ENCODE measurements around the gene MBD5. TPM values are rescaled to one million over a fixed set of nuclear protein-coding genes. Genes with fewer than 3 reads are reported as not detected.

The MBD5 gene
- total RNA-seq, 2 donors from 2014 or later: 25.5 to 27.6 TPM

GRCh38 chr2:148184976-148185375 lies 164.1 kb downstream of the MBD5 start:
- intact Hi-C loops (cut with DNase I): no loop called here
- ATAC-seq (no peak), DNase-seq (no peak)

- intact Hi-C loops (cut with DNase I): no loop called here
- DNase-seq (no peak), ATAC-seq (no peak)
Measured at GRCh38 chr2:148194882-148195281, 174.0 kb downstream of the MBD5 start.

- ATAC-seq (no peak), DNase-seq (peak; percentile 22)
- intact Hi-C loops (cut with DNase I): no loop called here
Measured at GRCh38 chr2:148201075-148202004, 180.4 kb downstream of the MBD5 start.

DNA sequence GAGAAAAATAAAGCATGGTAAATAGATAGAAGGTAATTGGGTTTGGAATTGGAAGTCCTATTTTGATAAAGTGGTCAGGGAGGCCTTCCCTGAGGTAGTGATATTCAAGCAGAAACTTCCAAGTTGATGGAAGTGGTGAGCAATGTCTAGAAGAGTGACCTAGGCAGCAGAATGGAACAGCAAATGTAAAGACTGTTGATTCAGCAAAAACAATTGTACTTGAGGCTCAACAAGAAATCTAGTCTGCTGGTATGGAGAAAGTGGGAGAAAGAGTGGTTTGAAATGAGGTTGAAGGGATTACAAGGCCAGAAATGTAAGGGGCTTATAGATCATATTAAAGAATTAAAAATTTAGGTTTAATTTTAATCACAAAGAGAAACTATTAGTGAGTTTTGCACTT lies 181.3 kb downstream of the MBD5 start:
- DNase-seq (no peak), ATAC-seq (no peak)
- intact Hi-C loops (cut with DNase I): no loop called here

- DNase-seq (no peak), ATAC-seq (no peak)
- intact Hi-C loops (cut with DNase I): no loop called here
Measured at GRCh38 chr2:148207111-148207510, 186.2 kb downstream of the MBD5 start.

DNA sequence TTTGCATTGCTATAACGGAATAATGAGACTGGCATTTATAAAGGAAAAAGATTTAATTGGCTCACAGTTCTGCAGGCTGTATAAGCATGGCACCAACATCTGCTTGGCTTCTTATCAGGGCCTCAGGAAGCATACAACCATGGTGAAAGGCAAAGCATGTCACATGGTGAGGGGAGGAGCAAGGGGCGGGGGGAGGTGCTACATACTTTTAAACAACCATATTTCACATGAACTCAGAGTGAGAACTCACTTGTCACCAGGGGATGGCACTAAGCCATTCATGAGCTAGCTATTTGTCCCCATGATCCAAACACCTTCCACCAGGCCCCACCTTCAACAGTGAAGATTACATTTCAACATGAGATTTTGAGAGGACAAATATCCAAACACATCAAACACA lies 188.7 kb downstream of the MBD5 start:
- intact Hi-C loops (cut with DNase I): no loop called here
- ATAC-seq (no peak), DNase-seq (no peak)

GRCh38 chr2:148218326-148219075 lies 197.6 kb downstream of the MBD5 start:
- ATAC-seq (no peak), DNase-seq (no peak)
- intact Hi-C loops (cut with DNase I): no loop called here

DNA sequence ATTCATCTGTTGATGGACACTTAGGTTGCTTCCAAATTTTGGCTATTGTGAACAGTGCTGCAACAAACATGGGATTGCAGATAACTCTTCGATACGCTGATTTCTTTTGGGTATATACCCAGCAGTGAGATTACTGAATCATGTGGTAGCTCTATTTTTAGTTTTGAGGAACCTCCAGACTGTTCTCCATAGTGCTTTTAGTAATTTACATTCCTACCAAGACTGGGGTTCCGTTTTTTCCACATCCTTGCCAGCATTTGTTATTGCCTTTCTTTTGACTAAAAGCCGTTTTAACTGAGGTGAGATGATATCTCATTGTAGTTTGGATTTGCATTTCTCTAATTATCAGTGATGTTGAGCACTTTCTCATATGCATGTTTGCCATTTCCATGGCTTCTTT lies 200.3 kb downstream of the MBD5 start:
- no peak for DNase-seq
- no peak for ATAC-seq
- intact Hi-C loops (cut with DNase I): no loop called here

DNA sequence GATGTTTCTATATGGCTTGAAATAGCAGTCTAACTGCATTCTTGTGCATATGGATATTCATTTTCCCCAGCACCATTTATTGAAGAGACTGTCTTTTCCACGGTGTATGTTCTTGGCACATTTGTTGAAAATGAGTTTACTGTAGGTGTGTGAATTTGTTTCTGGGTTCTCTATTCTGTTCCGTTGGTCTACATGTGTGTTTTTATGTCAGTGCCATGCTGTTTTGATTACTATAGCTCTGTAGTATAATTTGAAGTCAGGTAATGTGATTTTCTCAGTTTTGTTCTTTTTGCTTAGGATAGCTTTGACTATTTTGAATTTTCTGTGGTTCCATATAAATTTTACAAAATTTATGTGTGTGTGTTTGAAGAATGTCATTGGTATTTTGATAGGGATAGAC lies 201.0 kb downstream of the MBD5 start:
- ATAC-seq (no peak), DNase-seq (no peak)
- intact Hi-C loops (cut with DNase I): no loop called here

- no peak for DNase-seq
- no peak for ATAC-seq
- intact Hi-C loops (cut with DNase I): no loop called here
Measured at GRCh38 chr2:148231858-148232257, 211.0 kb downstream of the MBD5 start.

DNA sequence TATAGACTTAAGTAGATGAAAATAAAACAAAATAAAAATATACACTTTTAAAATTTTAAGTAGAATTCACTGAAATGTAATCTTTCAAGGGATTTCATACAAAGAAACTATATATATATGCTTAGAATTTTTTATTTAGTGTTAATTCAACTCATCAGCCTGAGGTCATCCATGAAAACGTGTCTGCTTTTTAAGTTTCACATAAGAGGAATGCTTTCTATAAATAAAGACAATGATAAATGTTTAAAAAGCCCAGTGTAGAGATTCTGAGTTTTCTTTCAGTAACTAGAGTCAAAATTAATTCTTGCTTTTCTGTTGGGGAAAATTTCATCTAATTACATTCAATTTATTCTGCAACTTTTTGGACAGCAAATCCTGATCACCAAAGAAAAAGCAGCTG lies 213.3 kb downstream of the MBD5 start:
- no peak for ATAC-seq
- intact Hi-C loops (cut with DNase I): no loop called here
- no peak for DNase-seq

DNA sequence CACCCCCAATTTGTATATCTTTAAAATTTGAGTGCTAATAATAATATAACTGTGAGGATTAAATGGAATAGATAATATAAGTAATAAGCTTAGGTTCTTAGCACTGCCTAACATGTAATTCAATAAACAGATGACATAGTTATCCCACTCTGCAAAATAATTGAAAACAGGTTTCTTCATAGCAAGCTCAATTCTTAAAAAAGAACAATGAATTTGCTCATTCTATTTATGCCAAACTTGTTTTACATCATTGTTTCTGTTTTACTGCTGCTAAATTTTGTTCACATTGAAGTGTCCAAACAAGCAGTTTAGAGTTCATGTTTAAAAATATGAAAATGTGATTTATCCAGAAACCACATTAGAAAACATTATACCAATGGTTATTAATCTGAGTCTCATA lies 217.0 kb downstream of the MBD5 start:
- intact Hi-C loops (cut with DNase I): no loop called here
- ATAC-seq (no peak), DNase-seq (no peak)

GRCh38 chr2:148238561-148238960 lies 217.7 kb downstream of the MBD5 start:
- DNase-seq (no peak), ATAC-seq (no peak)
- intact Hi-C loops (cut with DNase I): no loop called here

DNA sequence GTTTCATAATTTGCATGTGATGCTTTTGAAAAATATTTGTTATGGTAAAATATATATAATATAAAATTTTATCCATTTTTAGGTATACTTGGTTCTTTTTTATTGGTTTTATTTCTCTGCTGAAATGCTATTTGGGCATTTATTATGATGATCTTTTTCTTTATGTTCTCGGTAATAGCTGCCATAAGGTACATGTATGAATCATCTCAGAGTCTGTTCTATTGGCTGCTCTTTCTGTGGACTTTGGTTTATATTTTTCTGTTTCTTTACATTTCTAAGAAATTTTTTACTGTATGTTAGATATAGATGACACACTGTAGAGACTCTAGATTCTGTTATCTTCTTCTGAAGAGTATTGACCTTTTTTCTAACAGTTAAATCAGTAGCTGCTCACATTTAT lies 219.9 kb downstream of the MBD5 start:
- ATAC-seq (no peak), DNase-seq (no peak)
- intact Hi-C loops (cut with DNase I): no loop called here

- no peak for ATAC-seq
- intact Hi-C loops (cut with DNase I): no loop called here
- no peak for DNase-seq
Measured at GRCh38 chr2:148244593-148245292, 223.9 kb downstream of the MBD5 start.

GRCh38 chr2:148251993-148252392 lies 231.1 kb downstream of the MBD5 start:
- intact Hi-C loops (cut with DNase I): no loop called here
- ATAC-seq (peak in 1 of 2 donors; percentile 30), DNase-seq (no peak)

GRCh38 chr2:148252646-148253045 lies 231.8 kb downstream of the MBD5 start:
- intact Hi-C loops (cut with DNase I): no loop called here
- DNase-seq (no peak), ATAC-seq (no peak)

GRCh38 chr2:148253685-148254084 lies 232.8 kb downstream of the MBD5 start:
- DNase-seq (no peak), ATAC-seq (no peak)
- intact Hi-C loops (cut with DNase I): no loop called here

- DNase-seq (no peak), ATAC-seq (no peak)
- intact Hi-C loops (cut with DNase I): no loop called here
Measured at GRCh38 chr2:148255929-148256328, 235.0 kb downstream of the MBD5 start.

- DNase-seq: no peak
- intact Hi-C loops (cut with DNase I): no loop called here
- ATAC-seq: no peak
Measured at GRCh38 chr2:148257276-148257675, 236.4 kb downstream of the MBD5 start.

All from left cardiac atrium (tissue), 4 donors.